GM18951 (cell line): ENCODE measurements around the gene TEKTIP1.
A peak's percentile ranks its signal among the peaks of the same experiment; 100 is the strongest.
"Not testable (repeated sequence)": the region's sequence is repeated elsewhere in the genome, so short reads cannot be mapped to it uniquely, and the experiment has no call there.

Experiments
- POLR2A ChIP-seq: IDR thresholded peaks from 4 replicates; pipeline ENCODE4 v1.6.1; 2011; ENCODE audit warnings: mild to moderate bottlenecking; ENCODE audit not compliant: insufficient read length, insufficient read depth; ENCODE audit errors: extremely low read depth
- in situ Hi-C: fragments of 300-500 bp; cut with MboI; formaldehyde crosslinking; loops from one replicate; pipeline ENCODE4 v1.12.0; 2022; ENCODE audit warnings: low sequenced_read_pairs, mixed read lengths, inconsistent platforms; ENCODE audit not compliant: unreplicated experiment

TEKTIP1 gene

GRCh38 chr19:3563709-3564524 is 24.9 kb downstream of the TEKTIP1 start:
- in situ Hi-C loops = no loop called here
- no peak for TF ChIP-seq POLR2A

- in situ Hi-C loops = no loop called here
- TF ChIP-seq POLR2A = no peak
Observed at GRCh38 chr19:3565139-3565538, 26.2 kb downstream of the TEKTIP1 start.

GRCh38 chr19:3570042-3570441 is 31.1 kb downstream of the TEKTIP1 start:
- in situ Hi-C loops = not testable (repeated sequence)

GRCh38 chr19:3570606-3571011 is 31.6 kb downstream of the TEKTIP1 start:
- no peak for TF ChIP-seq POLR2A
- in situ Hi-C loops = no loop called here

- TF ChIP-seq POLR2A = no peak
- in situ Hi-C loops = no loop called here
Observed at GRCh38 chr19:3572132-3572854, 33.3 kb downstream of the TEKTIP1 start.

GRCh38 chr19:3572855-3573161 is 33.8 kb downstream of the TEKTIP1 start, which contains the start of gene HMG20B:
Gene HMG20B, plus strand, starts transcription at chr19:3572944. Its CDS starts 366 bp downstream, at chr19:3573310.
- in situ Hi-C loops = no loop called here
- peak; percentile 31 for TF ChIP-seq POLR2A

GRCh38 chr19:3573162-3573857 is 34.3 kb downstream of the TEKTIP1 start:
- in situ Hi-C loops = no loop called here
- no peak for TF ChIP-seq POLR2A

GRCh38 chr19:3573858-3574637 is 35.1 kb downstream of the TEKTIP1 start:
- no peak for TF ChIP-seq POLR2A
- in situ Hi-C loops = no loop called here

- TF ChIP-seq POLR2A = no peak
- in situ Hi-C loops = no loop called here
Observed at GRCh38 chr19:3575260-3575741, 36.3 kb downstream of the TEKTIP1 start.

- in situ Hi-C loops = no loop called here
- TF ChIP-seq POLR2A = no peak
Observed at GRCh38 chr19:3575949-3576673, 37.1 kb downstream of the TEKTIP1 start.

GRCh38 chr19:3576696-3577443 is 37.9 kb downstream of the TEKTIP1 start:
- in situ Hi-C loops = no loop called here

More at GRCh38 chr19:3576696-3577443, 37.9 kb downstream of the TEKTIP1 start:
- no peak for TF ChIP-seq POLR2A
